ENCODE results near the gene COL1A1. TPM values are rescaled to one million over a fixed set of nuclear protein-coding genes. Genes with fewer than 3 reads are reported as not detected.

Gene COL1A1
- total and polyA plus RNA-seq, 2 of the 13 experiments (the other 11 are each of a cell fraction or from before 2014, with no cell fraction given), result 0.05 TPM; not detected in 1

DNA sequence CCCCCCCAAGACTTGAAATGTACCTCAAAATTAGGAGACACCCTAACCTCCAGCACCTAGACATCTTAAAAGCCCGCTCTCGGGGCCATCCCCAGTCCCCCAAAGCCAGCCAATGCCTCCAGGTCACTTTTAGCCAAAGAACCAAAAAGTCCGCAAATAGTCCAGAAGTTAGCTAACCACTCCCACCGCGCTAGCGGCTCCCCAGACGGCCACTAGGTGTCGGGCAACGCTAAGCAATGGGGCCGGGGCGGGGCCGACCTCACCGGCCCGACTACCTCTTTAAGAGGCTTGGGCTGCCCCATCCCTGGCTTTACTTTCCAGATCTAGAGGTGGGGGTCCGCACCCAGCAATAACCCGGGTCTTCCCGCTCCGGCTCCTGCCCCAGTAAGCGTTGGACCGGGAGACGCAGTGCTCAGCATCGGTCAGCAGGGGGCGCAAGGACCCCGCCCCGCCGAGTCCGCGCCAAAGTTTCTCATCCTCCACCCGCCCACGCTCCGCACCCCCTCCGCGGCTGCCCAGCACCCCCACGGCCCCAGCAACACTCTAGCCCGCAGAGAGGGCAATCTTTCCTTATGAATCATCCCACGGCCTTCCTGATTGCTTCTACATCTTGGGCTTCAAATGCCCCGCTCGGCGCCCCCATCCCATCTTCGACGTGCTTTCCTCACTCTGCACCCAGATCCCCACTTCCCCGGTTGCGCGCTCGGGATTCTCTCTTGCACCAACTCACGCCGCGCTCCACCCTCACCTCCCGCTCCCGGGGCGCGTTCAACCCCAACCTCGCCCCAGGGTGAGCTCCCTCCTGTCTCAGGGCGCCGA is 765 bp downstream of the COL1A1 start (continued):
- TF ChIP-seq MAFG (CRISPR knock-in tag; IDR thresholded peaks at IDR 0.05) (no peak), ZNF652 (CRISPR knock-in tag; IDR thresholded peaks at IDR 0.05; ENCODE audit: borderline replicate concordance, low read depth) (no peak), NFIC (IDR thresholded peaks at IDR 0.05; ENCODE audit: low read length) (no peak), ZNF704 (CRISPR knock-in tag; IDR thresholded peaks at IDR 0.05; ENCODE audit: borderline replicate concordance) (no peak), CHD4 (IDR thresholded peaks at IDR 0.05; ENCODE audit: borderline replicate concordance, low read length) (no peak), ZNF775 (CRISPR knock-in tag; IDR thresholded peaks at IDR 0.05; ENCODE audit: borderline replicate concordance) (no peak), RARG (CRISPR knock-in tag; IDR thresholded peaks at IDR 0.05; ENCODE audit: low read depth) (no peak), ZNF543 (CRISPR knock-in tag; IDR thresholded peaks at IDR 0.05) (no peak), SAFB2 (CRISPR knock-in tag; IDR thresholded peaks at IDR 0.05; ENCODE audit: borderline replicate concordance, low read depth) (no peak), ZNF367 (CRISPR knock-in tag; IDR thresholded peaks at IDR 0.05; ENCODE audit: borderline replicate concordance) (no peak), SAP130 (CRISPR knock-in tag; IDR thresholded peaks at IDR 0.05; ENCODE audit: low read depth) (peak; percentile 28; the same call in 1 of the 2 replicates), FOXK2 (IDR thresholded peaks at IDR 0.05) (no peak), ZNF17 (CRISPR knock-in tag; IDR thresholded peaks at IDR 0.05) (no peak), THRA (CRISPR knock-in tag; IDR thresholded peaks at IDR 0.05; ENCODE audit: borderline replicate concordance) (no peak), RFXAP (CRISPR knock-in tag; IDR thresholded peaks at IDR 0.05; ENCODE audit: borderline replicate concordance) (0 out of 2 replicates have a peak, but pooled peaks have one; percentile 32), ZNF124 (CRISPR knock-in tag; IDR thresholded peaks at IDR 0.05) (0 out of 2 replicates have a peak, but pooled peaks have one; percentile 32), ISL2 (CRISPR knock-in tag; IDR thresholded peaks at IDR 0.05) (no peak)
- TF ChIP-seq, protein P1, sequence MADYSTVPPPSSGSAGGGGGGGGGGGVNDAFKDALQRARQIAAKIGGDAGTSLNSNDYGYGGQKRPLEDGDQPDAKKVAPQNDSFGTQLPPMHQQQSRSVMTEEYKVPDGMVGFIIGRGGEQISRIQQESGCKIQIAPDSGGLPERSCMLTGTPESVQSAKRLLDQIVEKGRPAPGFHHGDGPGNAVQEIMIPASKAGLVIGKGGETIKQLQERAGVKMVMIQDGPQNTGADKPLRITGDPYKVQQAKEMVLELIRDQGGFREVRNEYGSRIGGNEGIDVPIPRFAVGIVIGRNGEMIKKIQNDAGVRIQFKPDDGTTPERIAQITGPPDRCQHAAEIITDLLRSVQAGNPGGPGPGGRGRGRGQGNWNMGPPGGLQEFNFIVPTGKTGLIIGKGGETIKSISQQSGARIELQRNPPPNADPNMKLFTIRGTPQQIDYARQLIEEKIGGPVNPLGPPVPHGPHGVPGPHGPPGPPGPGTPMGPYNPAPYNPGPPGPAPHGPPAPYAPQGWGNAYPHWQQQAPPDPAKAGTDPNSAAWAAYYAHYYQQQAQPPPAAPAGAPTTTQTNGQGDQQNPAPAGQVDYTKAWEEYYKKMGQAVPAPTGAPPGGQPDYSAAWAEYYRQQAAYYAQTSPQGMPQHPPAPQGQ (CRISPR knock-in tag; IDR thresholded peaks at IDR 0.05; ENCODE audit: borderline replicate concordance), result no peak
- TF ChIP-seq, protein P2, sequence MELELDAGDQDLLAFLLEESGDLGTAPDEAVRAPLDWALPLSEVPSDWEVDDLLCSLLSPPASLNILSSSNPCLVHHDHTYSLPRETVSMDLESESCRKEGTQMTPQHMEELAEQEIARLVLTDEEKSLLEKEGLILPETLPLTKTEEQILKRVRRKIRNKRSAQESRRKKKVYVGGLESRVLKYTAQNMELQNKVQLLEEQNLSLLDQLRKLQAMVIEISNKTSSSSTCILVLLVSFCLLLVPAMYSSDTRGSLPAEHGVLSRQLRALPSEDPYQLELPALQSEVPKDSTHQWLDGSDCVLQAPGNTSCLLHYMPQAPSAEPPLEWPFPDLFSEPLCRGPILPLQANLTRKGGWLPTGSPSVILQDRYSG (CRISPR knock-in tag; IDR thresholded peaks at IDR 0.05), result no peak
- TF ChIP-seq, protein P3, sequence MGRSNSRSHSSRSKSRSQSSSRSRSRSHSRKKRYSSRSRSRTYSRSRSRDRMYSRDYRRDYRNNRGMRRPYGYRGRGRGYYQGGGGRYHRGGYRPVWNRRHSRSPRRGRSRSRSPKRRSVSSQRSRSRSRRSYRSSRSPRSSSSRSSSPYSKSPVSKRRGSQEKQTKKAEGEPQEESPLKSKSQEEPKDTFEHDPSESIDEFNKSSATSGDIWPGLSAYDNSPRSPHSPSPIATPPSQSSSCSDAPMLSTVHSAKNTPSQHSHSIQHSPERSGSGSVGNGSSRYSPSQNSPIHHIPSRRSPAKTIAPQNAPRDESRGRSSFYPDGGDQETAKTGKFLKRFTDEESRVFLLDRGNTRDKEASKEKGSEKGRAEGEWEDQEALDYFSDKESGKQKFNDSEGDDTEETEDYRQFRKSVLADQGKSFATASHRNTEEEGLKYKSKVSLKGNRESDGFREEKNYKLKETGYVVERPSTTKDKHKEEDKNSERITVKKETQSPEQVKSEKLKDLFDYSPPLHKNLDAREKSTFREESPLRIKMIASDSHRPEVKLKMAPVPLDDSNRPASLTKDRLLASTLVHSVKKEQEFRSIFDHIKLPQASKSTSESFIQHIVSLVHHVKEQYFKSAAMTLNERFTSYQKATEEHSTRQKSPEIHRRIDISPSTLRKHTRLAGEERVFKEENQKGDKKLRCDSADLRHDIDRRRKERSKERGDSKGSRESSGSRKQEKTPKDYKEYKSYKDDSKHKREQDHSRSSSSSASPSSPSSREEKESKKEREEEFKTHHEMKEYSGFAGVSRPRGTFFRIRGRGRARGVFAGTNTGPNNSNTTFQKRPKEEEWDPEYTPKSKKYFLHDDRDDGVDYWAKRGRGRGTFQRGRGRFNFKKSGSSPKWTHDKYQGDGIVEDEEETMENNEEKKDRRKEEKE (IDR thresholded peaks at IDR 0.05), result no peak
